DMS 273 (cell line): ENCODE data around the gene NSUN4.
"Not testable (repeated sequence)": the region's sequence is repeated elsewhere in the genome, so short reads cannot be mapped to it uniquely, and the experiment has no call there.

ENCODE experiments used
- DNase-seq: peaks from one replicate; lab custom pipeline; 2025; ENCODE audit not compliant: unreplicated experiment; lab: John Stamatoyannopoulos, UW

The NSUN4 gene

DNA sequence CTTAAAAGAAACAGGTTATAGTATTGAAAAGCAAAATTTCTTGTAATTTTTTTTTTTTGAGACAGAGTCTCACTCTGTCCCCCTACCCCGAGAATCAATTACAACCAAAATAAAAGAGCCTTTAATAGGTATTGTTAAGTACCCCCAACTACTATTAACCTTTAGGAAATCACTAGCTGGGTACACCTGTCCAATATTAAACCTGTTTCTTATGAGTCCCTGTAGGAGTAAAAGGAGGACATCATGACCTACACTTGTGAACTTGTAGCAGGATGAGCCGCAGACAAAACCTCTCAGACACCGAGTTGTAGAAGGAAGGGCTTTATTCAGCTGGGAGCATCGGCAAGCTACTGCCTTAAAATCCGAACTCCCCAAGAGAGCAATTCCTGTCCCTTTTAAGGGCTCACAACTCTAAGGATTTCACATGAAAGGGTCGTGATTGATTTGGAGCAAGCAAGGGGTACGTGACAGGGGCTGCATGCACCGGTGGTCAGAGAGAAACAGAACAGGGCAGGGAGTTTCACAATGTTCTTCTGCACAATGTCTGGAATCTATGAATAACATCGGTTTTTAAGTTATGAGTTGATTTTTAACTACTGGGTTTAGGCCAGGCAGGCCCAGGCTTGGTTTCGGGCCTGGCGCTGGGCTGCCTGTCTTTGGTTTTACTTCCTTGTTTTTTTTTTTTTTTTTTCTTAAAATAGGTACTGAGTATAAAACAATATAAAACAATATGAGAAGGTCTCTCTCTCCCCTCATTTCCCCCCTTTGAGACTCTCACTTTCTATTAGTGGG, 15.1 kb upstream of the NSUN4 start:
- DNase-seq = not testable (repeated sequence)

DNA sequence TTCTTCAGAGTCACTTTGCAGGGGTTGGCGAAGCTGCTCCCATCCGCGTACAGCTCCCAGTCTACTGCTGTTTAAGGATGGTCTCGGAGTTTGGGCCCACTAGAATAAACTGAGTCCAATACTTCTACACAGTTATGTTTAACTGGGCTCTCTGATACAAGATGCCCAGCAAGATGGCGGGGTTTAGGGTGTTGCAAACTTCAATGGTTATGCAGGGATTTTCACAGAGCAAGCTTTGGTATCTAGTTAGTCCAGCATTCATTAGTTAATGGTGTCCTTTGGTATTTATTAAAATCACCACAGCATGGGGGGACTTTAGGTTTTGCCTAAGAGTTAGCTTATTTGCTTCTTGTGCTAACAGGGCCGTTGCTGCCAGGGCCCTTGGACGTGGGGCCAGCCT, 12.4 kb upstream of the NSUN4 start:
- not testable (repeated sequence) for DNase-seq

GRCh38 chr1:46329807-46330206, 10.8 kb upstream of the NSUN4 start:
- DNase-seq = not testable (repeated sequence)

DNA sequence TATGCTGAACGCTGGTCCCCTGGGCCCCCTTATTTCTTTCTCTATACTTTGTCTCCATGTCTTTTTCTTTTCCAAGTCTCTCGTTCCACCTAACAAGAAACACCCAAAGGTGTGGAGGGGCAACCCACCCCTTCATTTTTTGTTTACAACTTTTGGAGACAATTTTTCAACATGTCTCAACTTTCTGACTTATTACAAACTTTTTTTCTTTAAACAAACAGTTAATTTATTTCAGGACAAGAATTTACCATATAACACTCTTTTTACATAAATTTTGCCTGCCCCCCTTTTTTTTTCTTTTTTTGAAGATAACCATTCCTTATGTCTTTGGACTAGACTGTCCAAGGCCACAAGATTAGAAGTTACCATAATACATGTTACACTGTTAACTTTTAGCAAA, 10.2 kb upstream of the NSUN4 start:
- DNase-seq = not testable (repeated sequence)

DNA sequence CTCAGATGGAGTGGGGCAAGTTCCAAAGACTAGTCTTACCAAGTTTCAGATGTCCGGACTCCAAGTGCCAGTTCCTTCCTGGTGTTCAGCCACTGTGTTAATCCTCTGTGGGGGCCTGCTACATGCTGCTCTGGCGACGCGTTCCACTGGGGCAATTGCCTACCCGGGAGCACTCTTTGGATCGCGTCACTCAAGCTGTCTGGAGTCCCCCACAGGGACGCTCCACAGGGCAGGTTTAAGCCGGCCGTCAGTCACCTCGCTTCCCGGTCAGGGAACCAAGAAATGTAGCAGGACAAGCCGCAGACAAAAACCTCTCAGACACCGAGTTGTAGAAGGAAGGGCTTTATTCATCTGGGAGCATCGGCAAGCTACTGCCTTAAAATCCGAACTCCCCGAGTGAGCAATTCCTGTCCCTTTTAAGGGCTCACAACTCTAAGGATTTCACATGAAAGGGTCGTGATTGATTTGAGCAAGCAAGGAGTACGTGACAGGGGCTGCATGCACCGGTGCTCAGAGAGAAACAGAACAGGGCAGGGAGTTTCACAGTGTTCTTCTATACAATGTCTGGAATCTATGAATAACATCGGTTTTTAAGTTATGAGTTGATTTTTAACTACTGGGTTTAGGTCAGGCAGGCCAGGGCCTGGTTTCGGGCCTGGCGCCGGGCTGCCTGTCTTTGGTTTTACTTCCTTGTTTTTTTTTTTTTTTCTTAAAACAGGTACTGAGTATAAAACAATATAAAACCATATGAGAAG, 8.6 kb upstream of the NSUN4 start:
- DNase-seq = not testable (repeated sequence)

GRCh38 chr1:46333300-46334029, 7.1 kb upstream of the NSUN4 start:
- DNase-seq = peak; percentile 75

GRCh38 chr1:46334030-46334384, 6.6 kb upstream of the NSUN4 start:
- DNase-seq = no peak

DNA sequence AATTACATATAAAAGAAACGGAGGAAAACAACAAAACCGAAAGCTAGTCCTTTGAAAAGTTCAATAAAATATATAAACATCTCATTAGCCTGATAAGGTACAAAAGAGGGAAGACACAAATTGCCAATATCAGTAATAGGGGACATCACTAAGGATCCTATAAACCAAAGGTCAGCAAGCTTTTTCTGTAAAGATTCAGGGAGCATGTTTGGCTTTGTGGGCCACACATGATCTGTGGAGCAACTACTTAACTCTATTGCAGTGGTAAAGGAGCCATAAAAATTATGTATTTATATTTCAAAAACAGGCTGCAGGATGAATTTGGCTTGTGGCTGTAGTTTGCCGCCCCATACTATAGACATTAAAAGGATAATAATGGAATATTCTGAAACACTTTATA, 5.5 kb upstream of the NSUN4 start:
- no peak for DNase-seq

DNA sequence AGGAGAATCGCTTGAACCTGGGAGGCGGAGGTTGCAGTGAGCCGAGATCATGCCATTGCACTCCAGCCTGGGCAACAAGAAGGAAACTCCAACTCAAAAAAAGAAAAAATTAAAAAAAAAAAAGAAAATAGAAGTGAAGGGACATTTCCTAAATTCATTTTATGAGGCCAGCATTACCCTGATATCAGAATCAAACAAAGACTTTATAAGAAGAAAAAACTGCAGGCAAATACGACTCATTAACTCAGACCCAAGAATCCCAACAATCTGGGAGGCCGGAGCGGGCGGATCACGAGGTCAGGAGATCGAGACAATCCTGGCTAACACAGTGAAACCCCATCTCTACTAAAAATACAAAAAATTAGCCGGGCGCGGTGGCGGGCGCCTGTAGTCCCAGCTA, 3.2 kb upstream of the NSUN4 start:
- not testable (repeated sequence) for DNase-seq

- no peak for DNase-seq
These were observed 846 bp downstream of the NSUN4 start for GRCh38 chr1:46341222-46342083.

- DNase-seq = peak; percentile 51
These were observed 1.6 kb downstream of the NSUN4 start for GRCh38 chr1:46342084-46342656.

- no peak for DNase-seq
These were observed 2.2 kb downstream of the NSUN4 start for GRCh38 chr1:46342677-46343350.

DNA sequence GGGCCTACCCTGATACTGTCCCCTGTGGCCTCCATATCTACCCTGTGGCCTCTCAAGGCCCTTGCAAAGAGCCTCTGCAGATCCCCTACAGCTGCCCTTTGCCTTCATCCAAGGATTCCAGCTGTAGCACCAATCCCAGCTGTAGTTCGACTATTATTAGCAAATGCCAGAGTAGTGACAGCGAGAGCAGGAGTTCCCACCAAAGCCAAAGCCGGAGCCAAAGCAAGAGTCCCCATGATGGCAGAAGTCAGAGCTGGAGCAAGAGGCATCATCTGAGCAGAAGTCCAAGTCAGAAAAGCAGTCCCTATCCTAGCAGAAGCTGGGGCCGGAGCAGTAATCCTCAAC, 2.7 kb downstream of the NSUN4 start:
- no peak for DNase-seq

- DNase-seq = no peak
These were observed 3.1 kb downstream of the NSUN4 start for GRCh38 chr1:46343705-46344104.

DNA sequence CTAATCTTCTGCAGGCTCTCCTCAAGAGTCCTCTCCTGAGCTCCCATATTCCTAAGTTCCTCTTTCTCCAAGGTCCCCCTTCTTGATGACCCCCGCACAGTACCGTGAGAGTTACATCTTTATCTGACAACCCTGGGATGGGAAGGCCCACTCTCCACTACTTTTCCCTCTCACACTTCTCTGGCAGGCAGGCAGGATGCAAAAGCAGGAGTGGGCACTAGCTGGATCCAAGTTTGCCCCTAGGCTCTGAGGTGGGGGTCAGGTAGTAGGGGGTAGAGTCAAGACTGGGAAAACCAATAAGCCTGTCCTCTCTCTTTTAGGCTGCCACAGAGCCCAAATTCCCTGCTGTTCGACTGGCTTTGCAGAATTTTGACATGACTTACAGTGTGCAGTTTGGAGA, 3.9 kb downstream of the NSUN4 start:
- no peak for DNase-seq

DNA sequence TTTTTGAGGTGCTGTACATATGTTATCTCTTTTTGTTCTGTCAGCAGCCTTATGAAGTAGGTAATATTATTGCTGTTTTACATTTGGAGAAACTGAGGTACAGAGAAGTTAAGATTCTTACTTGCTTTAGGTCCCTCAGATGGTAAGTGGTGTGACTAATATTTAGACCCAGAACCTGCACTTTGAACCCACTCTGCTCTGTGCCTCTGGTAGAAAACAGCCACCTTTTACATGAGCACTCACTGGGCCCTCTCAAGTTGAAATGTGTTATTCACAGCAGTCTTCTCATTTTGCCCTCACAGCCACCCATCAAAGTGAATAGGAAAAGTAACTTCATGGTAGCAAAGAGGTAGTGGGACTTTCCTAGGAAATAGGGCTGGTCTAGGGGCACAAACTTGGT, 4.7 kb downstream of the NSUN4 start:
- DNase-seq = no peak

DNA sequence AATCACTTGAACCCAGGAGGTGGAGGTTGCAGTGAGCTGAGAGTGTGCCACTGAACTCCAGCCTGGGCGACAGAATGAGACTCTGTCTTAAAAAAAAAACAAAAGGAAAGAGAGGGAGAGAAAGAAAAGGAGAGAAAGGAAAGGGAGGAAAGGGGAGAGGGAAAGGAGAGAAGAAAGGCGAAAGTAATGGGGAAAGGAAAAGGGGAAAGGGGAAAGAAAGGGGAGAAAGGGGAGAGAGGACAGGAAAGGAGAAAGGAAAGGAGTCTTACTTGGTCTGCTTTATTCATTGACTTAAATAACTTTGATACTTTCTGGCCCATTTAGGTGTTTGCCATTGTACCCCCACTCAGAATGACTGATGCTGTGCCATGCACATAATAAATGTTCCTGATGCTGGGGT, 11.8 kb downstream of the NSUN4 start:
- no peak for DNase-seq

DNA sequence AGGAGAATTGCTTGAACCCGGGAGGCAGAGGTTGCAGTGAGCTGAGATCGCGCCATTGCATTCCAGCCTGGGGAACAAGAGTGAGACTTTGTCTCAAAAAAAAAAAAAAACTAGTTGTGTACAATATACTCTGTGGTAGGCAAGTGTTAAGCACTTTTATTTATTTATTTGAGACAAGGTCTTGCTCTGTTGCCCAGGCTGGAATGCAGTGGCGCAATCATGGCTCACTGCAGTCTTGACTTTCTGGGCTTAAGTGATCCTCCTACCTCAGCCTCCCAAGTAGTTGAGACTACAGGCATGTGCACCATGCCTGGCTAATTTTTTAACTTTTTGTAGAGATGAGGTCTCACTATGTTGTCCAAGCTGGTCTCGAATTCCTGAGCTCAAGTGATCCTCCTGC, 15.3 kb downstream of the NSUN4 start:
- DNase-seq = not testable (repeated sequence)

DNA sequence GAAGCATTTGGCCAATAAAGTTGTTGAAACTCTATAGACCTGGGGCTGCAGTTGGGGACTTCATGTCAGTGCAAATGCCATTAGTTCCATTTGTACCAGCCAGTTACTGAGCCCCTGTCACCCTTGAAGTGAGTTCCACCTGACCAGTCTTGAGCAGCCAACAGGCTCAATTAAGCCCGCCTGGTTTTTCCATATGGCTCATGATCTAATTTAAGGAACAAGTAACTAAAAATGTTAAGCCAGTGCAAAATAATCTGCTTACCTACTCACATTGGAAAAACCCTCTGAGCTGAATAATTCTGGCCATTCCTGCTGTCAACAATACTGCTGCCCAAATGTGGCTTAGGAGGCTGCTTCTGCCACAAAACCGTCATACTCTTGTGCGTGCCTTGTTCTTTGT, 21.6 kb downstream of the NSUN4 start:
- DNase-seq = no peak

DNA sequence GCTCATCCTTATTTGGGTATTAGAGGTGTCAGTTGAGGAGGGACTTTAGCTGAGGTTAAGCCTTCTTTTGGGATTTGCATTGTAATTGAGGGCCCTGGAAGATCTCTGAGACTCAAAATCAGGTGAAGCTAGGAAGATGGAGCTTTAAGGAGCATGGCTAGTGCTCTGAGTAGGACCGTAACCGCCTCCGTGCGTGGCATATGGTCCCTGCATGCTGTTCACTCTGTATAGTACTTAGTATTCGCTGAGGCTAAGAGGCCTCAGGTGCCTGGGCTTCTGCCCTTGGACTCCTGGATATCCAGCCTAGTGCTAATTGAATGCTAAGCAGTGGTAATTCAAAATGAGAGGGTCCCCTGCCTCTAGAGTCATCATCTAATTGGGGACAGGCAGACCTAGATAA, 22.5 kb downstream of the NSUN4 start:
- peak; percentile 15 for DNase-seq
